ENCODE data around the gene ARSA. TPM values are rescaled to one million over a fixed set of nuclear protein-coding genes. Genes with fewer than 3 reads are reported as not detected.

Gene ARSA
- total RNA-seq, 1 donor from 2014 or later, result 12.1 TPM

GRCh38 chr22:50674130-50674500, 46.2 kb upstream of the ARSA start:
- Histone ChIP-seq H3K36me3 (ENCODE audit: control insufficient read depth, insufficient read depth, low read length) (no peaks in the 10 kb centered on the region), H3K4me3 (ENCODE audit: low read depth, low read length) (peak overlapping the region; percentile 21), H3K27me3 (ENCODE audit: control insufficient read depth, insufficient read depth, low read length) (no peaks in the 10 kb centered on the region)
- FAIRE-seq (no peak), DNase-seq (ENCODE audit: low read depth) (no peak)
- TF ChIP-seq, protein P1, sequence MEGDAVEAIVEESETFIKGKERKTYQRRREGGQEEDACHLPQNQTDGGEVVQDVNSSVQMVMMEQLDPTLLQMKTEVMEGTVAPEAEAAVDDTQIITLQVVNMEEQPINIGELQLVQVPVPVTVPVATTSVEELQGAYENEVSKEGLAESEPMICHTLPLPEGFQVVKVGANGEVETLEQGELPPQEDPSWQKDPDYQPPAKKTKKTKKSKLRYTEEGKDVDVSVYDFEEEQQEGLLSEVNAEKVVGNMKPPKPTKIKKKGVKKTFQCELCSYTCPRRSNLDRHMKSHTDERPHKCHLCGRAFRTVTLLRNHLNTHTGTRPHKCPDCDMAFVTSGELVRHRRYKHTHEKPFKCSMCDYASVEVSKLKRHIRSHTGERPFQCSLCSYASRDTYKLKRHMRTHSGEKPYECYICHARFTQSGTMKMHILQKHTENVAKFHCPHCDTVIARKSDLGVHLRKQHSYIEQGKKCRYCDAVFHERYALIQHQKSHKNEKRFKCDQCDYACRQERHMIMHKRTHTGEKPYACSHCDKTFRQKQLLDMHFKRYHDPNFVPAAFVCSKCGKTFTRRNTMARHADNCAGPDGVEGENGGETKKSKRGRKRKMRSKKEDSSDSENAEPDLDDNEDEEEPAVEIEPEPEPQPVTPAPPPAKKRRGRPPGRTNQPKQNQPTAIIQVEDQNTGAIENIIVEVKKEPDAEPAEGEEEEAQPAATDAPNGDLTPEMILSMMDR (IDR thresholded peaks at IDR 0.05; ENCODE audit: insufficient read depth, low read length, severe bottlenecking), result no peak

DNA sequence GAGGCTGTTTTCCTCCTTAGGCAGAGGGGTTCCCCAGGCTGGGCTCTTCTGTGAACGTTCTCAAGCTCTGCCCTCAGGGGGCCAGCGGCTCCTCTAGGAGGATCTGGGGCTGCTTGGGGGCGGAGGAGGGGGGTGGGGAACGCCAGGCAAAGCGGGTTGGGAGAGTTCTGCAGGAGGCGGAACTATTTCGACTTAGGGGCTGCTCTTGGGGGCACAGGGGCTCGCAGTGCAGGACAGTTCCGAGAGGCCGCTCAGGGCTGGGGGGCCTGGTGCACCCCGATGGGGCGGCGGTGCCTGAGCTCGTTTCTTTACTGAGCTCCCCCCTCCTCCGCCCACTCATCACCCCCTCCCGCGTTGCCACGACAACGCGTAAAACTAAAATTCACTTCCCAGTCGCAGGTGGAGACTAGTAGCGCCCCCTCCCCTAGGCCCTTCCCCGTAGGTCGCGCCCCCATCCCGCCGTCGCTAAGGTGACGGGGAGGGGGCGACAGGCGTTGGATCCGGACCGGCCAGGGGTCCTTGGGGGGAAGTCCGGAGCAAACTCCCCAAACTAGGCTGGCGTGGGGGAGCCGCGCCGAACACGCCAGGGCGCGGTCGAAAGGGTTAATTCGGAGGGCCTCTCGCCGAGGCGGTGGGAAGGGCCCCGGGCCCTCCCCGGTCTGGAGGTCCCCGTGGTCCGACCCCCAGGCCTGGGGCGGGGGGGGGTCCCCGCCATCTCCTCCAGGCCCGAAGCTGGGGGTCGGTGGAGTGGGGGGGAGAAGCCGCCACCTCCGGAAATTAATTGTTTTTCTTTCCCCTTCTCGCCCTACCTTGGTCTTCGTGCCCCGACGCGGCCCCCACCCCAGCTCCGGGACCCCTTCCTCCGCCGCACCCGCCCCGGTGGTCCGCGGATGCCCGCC, 45.5 kb upstream of the ARSA start:
- no peak for DNase-seq (ENCODE audit: low read depth)
- peak overlapping the region; percentile 21 for H3K4me3 ChIP-seq (ENCODE audit: low read depth, low read length)
- TF ChIP-seq, protein P1 (IDR thresholded peaks at IDR 0.05; ENCODE audit: insufficient read depth, low read length, severe bottlenecking), result no peak
- no peak for FAIRE-seq
- H3K36me3 ChIP-seq (ENCODE audit: control insufficient read depth, insufficient read depth, low read length), result no peaks in the 10 kb centered on the region
- no peaks in the 10 kb centered on the region for H3K27me3 ChIP-seq (ENCODE audit: control insufficient read depth, insufficient read depth, low read length)

DNA sequence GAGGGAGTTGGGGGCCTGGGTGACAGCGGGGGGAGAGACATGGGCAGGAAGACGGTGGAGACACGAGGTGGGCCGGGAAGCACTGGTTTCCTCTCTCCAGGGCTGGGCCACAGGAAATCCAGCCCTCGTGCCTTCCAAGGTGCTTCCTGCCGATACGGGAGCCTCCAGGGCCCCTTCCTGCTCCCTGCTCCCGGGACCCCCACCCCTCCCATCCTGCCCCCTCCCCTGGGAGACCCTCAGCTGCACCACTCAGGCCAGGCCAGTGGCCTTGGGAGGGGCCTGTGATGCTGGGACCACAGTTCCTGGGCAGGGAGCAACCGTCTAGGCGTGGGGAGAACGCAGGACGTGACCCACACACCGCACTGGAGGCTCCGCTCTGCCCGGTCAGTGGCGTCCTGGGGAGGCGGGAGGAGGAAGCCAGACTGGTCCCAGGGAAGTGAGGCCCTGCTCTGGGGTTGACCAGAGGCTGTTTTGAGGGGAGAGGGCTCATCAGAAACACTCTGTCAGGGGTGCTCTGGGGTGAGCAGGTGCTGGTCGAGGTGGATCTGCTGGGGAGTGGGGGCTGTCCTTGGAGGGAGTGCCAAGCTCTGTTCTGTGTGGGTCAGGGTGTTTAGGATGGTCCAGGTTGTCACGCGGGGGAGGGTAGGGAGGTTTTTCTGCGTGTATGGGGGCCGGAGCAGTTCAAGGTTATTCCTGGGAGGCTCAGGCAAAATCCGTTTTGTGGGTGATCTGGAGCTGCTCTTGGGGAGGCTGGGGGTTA, 44.7 kb upstream of the ARSA start, which contains the start of gene SHANK3:
TSS of gene SHANK3 (plus strand) at position 353 of the 760 bp plus-strand sequence.
- peak within 1 kb of the TSS; percentile 21 for H3K4me3 ChIP-seq (ENCODE audit: low read depth, low read length)
- DNase-seq (ENCODE audit: low read depth), result no peak

GRCh38 chr22:50672041-50672440, 44.1 kb upstream of the ARSA start:
- DNase-seq (ENCODE audit: low read depth), result no peak
- Histone ChIP-seq H3K36me3 (ENCODE audit: control insufficient read depth, insufficient read depth, low read length) (no peaks in the 10 kb centered on the region), H3K27me3 (ENCODE audit: control insufficient read depth, insufficient read depth, low read length) (no peaks in the 10 kb centered on the region), H3K4me3 (ENCODE audit: low read depth, low read length) (no peak overlapping the region)
- TF ChIP-seq, protein P1 (IDR thresholded peaks at IDR 0.05; ENCODE audit: insufficient read depth, low read length, severe bottlenecking), result no peak
- no peak for FAIRE-seq

More for the DNA sequence above, 44.7 kb upstream of the ARSA start, which contains the start of gene SHANK3:
- Histone ChIP-seq H3K36me3 (ENCODE audit: control insufficient read depth, insufficient read depth, low read length) (no peaks in the 10 kb centered on the region), H3K27me3 (ENCODE audit: control insufficient read depth, insufficient read depth, low read length) (no peaks in the 10 kb centered on the region)
- no peak for FAIRE-seq
- TF ChIP-seq, protein P1 (IDR thresholded peaks at IDR 0.05; ENCODE audit: insufficient read depth, low read length, severe bottlenecking), result no peak

GRCh38 chr22:50671641-50672040, 43.7 kb upstream of the ARSA start:
- no peak overlapping the region for H3K4me3 ChIP-seq (ENCODE audit: low read depth, low read length)
- H3K27me3 ChIP-seq (ENCODE audit: control insufficient read depth, insufficient read depth, low read length), result no peaks in the 10 kb centered on the region
- DNase-seq (ENCODE audit: low read depth) (no peak), FAIRE-seq (no peak)
- H3K36me3 ChIP-seq (ENCODE audit: control insufficient read depth, insufficient read depth, low read length), result no peaks in the 10 kb centered on the region
- TF ChIP-seq, protein P1 (IDR thresholded peaks at IDR 0.05; ENCODE audit: insufficient read depth, low read length, severe bottlenecking), result no peak

Measured in bronchial epithelial cell (primary cell).